OCI-LY1 (cell line): ENCODE measurements around the gene TNS1.

Experiments used
- H2AFZ ChIP-seq: fragments of 200-600 bp; sonication (generic), shearing (Covaris generic); 2 replicates; pipeline ENCODE4 v1.6.0; 2014; ENCODE audit warnings: antibody characterized with exemption, mild to moderate bottlenecking, low read length
- H3F3A ChIP-seq: fragments of 200-600 bp; sonication (generic), shearing (Covaris generic); 2 replicates; pipeline ENCODE4 v1.6.0; 2014; ENCODE audit warnings: mild to moderate bottlenecking, antibody characterized with exemption, low read length, moderate library complexity; ENCODE audit not compliant: insufficient read depth
- H3K27ac ChIP-seq: fragments of 200-600 bp; sonication (generic); 2 replicates; pipeline ENCODE4 v1.5.1; 2014; ENCODE audit warnings: low read length, mixed run types, mild to moderate bottlenecking, low read depth; ENCODE audit not compliant: poor library complexity, severe bottlenecking
- H3K27me3 ChIP-seq: fragments of 200-600 bp; sonication (generic); 2 replicates; pipeline ENCODE4 v1.6.0; 2014; ENCODE audit warnings: antibody characterized with exemption, mild to moderate bottlenecking, low read length, moderate library complexity; ENCODE audit not compliant: insufficient read depth
- H3K36me3 ChIP-seq: fragments of 200-600 bp; sonication (generic); 2 replicates; pipeline ENCODE4 v1.6.1; 2014; ENCODE audit warnings: mild to moderate bottlenecking, antibody characterized with exemption, low read length, moderate library complexity, mixed read lengths; ENCODE audit not compliant: insufficient read depth
- H3K4me1 ChIP-seq: fragments of 200-600 bp; sonication (generic); 2 replicates; pipeline ENCODE4 v1.5.1; 2014; ENCODE audit warnings: mild to moderate bottlenecking, low read length, moderate library complexity; ENCODE audit not compliant: insufficient read depth, severe bottlenecking
- H3K4me2 ChIP-seq: fragments of 200-600 bp; sonication (generic), shearing (Covaris generic); 2 replicates; pipeline ENCODE4 v1.6.1; 2014; ENCODE audit warnings: low read length
- H3K4me3 ChIP-seq: fragments of 200-600 bp; sonication (generic); 2 replicates; pipeline ENCODE4 v1.5.1; 2014; ENCODE audit warnings: low read length, low read depth, mild to moderate bottlenecking, mixed read lengths; ENCODE audit not compliant: poor library complexity, severe bottlenecking
- H3K79me2 ChIP-seq: fragments of 200-600 bp; shearing (Covaris generic); 2 replicates; pipeline ENCODE4 v1.6.1; 2016; ENCODE audit warnings: mixed run types, low read length, mixed read lengths; ENCODE audit not compliant: insufficient read depth
- H3K9ac ChIP-seq: fragments of 200-600 bp; sonication (generic), shearing (Covaris generic); 2 replicates; pipeline ENCODE4 v1.6.1; 2014; ENCODE audit warnings: mild to moderate bottlenecking, low read length, mixed read lengths
- H3K9me2 ChIP-seq: fragments of 200-600 bp; sonication (generic), shearing (Covaris generic); 2 replicates; pipeline ENCODE4 v1.6.1; 2014; ENCODE audit warnings: low read depth, mild to moderate bottlenecking, low read length, mixed read lengths
- H3K9me3 ChIP-seq: fragments of 200-600 bp; shearing (Covaris generic); 2 replicates; pipeline ENCODE4 v1.6.1; 2014; ENCODE audit warnings: low read length, mixed read lengths
- H4K20me1 ChIP-seq: fragments of 200-600 bp; sonication (generic), shearing (Covaris generic); 2 replicates; pipeline ENCODE4 v1.6.0; 2016; ENCODE audit warnings: mild to moderate bottlenecking, low read length; ENCODE audit not compliant: insufficient read depth
- EZH2 ChIP-seq: fragments of 200-600 bp; sonication (generic), shearing (Covaris generic); IDR thresholded peaks from 2 replicates; pipeline ENCODE4 v1.8.0; 2017; ENCODE audit warnings: borderline replicate concordance, mixed run types, mild to moderate bottlenecking, antibody characterized with exemption, low read length, moderate library complexity, mixed read lengths
- TF ChIP-seq, protein P1 (sequence below): fragments of 200-600 bp; sonication (generic), shearing (Covaris generic); IDR thresholded peaks from 2 replicates; pipeline ENCODE4 v1.5.1; 2017; ENCODE audit warnings: mild to moderate bottlenecking, antibody characterized with exemption, low read length, moderate library complexity, mixed read lengths

TNS1 gene

DNA sequence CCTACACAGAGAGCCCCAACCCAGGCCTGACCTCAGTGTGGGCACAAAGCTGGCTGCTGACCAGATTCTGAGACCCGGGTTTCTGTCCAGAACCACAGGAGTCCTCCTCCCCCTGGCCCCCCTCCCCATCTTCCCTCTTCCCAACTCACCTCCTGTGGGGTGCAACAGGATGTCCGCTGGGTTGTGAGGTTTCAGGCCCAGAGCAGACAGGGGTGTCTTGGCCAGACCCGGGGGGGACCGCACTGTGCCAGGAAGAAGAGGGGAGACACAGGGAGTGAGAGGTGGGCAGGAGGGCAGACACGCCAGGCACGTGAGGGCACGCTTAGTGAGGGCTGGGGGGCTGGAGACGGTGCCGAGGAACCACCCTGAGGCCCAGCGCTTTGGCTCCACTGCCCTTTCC is 171.5 kb downstream of the TNS1 start:
- H3F3A ChIP-seq, result no peaks in the 10 kb centered on the region
- H3K27ac ChIP-seq, result no peak overlapping the region
- no peak overlapping the region for H2AFZ ChIP-seq
- no peaks in the 10 kb centered on the region for H3K9me3 ChIP-seq
- H3K4me3 ChIP-seq, result no peak overlapping the region
- no peak overlapping the region for H3K9ac ChIP-seq
- no peak overlapping the region for H3K4me2 ChIP-seq
- no peaks in the 10 kb centered on the region for H3K36me3 ChIP-seq
- peaks cover 3% of the 10 kb centered on the region; the same call in 1 of the 2 replicates for H3K27me3 ChIP-seq
- H3K9me2 ChIP-seq, result no peaks in the 10 kb centered on the region
- TF ChIP-seq, protein P1, sequence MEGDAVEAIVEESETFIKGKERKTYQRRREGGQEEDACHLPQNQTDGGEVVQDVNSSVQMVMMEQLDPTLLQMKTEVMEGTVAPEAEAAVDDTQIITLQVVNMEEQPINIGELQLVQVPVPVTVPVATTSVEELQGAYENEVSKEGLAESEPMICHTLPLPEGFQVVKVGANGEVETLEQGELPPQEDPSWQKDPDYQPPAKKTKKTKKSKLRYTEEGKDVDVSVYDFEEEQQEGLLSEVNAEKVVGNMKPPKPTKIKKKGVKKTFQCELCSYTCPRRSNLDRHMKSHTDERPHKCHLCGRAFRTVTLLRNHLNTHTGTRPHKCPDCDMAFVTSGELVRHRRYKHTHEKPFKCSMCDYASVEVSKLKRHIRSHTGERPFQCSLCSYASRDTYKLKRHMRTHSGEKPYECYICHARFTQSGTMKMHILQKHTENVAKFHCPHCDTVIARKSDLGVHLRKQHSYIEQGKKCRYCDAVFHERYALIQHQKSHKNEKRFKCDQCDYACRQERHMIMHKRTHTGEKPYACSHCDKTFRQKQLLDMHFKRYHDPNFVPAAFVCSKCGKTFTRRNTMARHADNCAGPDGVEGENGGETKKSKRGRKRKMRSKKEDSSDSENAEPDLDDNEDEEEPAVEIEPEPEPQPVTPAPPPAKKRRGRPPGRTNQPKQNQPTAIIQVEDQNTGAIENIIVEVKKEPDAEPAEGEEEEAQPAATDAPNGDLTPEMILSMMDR, result no peak
- no peak for TF ChIP-seq EZH2
- no peaks in the 10 kb centered on the region for H3K4me1 ChIP-seq
- no peaks in the 10 kb centered on the region for H3K79me2 ChIP-seq
- no peaks in the 10 kb centered on the region for H4K20me1 ChIP-seq

DNA sequence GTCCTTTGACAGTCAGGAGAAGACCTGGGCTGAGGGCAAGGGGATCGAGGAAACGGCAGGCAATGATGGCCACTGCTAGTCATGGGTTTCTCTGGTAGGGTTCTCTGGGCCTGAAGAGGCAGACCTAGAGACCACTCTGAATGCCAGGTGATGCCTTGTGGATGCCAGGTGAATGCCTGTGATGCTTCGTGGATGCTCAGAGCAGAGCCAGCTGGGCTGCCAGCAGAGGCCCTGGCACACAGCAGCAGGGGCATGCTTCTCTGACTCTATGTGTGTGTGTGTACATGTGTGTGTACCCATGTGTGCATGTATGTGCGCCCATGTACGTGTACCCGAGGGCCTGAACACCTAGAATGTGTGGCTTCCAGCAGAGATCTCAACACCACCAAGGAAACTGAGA is 172.0 kb downstream of the TNS1 start:
- no peaks in the 10 kb centered on the region for H3K9me2 ChIP-seq
- H3K79me2 ChIP-seq, result no peaks in the 10 kb centered on the region
- H3K27ac ChIP-seq, result no peak overlapping the region
- no peaks in the 10 kb centered on the region for H3K4me1 ChIP-seq
- no peaks in the 10 kb centered on the region for H3K36me3 ChIP-seq
- no peak for TF ChIP-seq EZH2
- TF ChIP-seq, protein P1, result no peak
- H3K9ac ChIP-seq, result no peak overlapping the region
- H2AFZ ChIP-seq, result no peak overlapping the region
- no peak overlapping the region for H3K4me2 ChIP-seq
- no peaks in the 10 kb centered on the region for H3K9me3 ChIP-seq
- no peaks in the 10 kb centered on the region for H4K20me1 ChIP-seq
- peaks cover 4% of the 10 kb centered on the region; the same call in 1 of the 2 replicates for H3K27me3 ChIP-seq
- H3F3A ChIP-seq, result no peaks in the 10 kb centered on the region
- H3K4me3 ChIP-seq, result no peak overlapping the region

DNA sequence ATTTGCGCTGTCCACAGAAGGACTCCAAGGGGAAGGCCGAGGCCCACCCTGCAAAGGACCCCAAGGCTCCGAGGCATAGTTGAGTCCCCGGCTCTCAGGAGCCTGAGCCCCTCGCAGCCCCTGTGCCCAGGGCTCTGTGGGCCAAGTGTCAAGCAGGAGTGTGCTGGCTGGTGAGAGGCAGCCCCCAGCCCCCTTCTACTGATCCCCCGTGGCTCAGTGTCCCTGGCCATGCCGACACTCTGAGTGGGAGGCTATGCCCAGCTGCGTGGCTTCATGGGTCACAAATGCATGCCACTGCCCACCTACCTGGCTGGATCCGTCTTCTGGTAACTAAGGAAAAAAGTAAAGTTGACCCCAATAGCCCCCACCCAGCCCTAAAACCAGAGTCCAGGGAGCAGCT is 172.7 kb downstream of the TNS1 start:
- Histone ChIP-seq H3F3A (no peaks in the 10 kb centered on the region), H3K9ac (no peak overlapping the region), H3K36me3 (no peaks in the 10 kb centered on the region), H3K27ac (no peak overlapping the region), H3K27me3 (peaks cover 4% of the 10 kb centered on the region; the same call in 1 of the 2 replicates), H3K9me3 (no peaks in the 10 kb centered on the region), H3K4me1 (no peaks in the 10 kb centered on the region), H4K20me1 (no peaks in the 10 kb centered on the region), H2AFZ (no peak overlapping the region), H3K79me2 (no peaks in the 10 kb centered on the region), H3K9me2 (no peaks in the 10 kb centered on the region), H3K4me3 (no peak overlapping the region), H3K4me2 (no peak overlapping the region)
- TF ChIP-seq, protein P1, result no peak
- no peak for TF ChIP-seq EZH2
